ENCODE data around the gene BMP4.

Gene BMP4

DNA sequence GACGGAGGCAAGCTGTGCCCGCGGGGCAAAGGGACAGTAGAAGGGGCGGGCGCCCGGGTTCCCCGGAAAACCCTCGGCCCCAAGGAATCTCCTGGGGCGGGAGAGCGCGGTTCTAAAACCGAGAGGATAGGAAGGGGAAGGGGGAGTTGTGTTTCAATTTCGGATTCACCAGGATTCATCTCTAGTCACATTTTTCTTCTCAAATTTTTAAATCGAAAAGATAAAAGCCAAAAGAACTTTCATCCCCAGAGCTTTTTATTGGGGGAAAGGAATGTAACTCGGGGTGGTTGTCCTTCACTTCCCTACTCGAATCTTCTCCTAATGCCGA lies 1.4 kb downstream of the BMP4 start:
- peak overlapping the region in 1 of 2 experiments; percentile 35 for H3K4me3 ChIP-seq (ENCODE audit: low read depth in 1 of 2, low read length in 1 of 2)
- H3K36me3 ChIP-seq, result no peaks in the 10 kb centered on the region
- H3K9me3 ChIP-seq, result no peaks in the 10 kb centered on the region
- peaks cover 10 to 14% of the 10 kb centered on the region in 2 experiments for H3K4me1 ChIP-seq (ENCODE audit: control insufficient read depth in 1 of 2, insufficient read depth in 1 of 2, low read depth in 1 of 2, low read length in 1 of 2)
- no peak overlapping the region for H3K27ac ChIP-seq
- TF ChIP-seq, protein P1, sequence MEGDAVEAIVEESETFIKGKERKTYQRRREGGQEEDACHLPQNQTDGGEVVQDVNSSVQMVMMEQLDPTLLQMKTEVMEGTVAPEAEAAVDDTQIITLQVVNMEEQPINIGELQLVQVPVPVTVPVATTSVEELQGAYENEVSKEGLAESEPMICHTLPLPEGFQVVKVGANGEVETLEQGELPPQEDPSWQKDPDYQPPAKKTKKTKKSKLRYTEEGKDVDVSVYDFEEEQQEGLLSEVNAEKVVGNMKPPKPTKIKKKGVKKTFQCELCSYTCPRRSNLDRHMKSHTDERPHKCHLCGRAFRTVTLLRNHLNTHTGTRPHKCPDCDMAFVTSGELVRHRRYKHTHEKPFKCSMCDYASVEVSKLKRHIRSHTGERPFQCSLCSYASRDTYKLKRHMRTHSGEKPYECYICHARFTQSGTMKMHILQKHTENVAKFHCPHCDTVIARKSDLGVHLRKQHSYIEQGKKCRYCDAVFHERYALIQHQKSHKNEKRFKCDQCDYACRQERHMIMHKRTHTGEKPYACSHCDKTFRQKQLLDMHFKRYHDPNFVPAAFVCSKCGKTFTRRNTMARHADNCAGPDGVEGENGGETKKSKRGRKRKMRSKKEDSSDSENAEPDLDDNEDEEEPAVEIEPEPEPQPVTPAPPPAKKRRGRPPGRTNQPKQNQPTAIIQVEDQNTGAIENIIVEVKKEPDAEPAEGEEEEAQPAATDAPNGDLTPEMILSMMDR (IDR thresholded peaks at IDR 0.05), result no peak
- peaks cover 100% of the 10 kb centered on the region for H3K27me3 ChIP-seq

DNA sequence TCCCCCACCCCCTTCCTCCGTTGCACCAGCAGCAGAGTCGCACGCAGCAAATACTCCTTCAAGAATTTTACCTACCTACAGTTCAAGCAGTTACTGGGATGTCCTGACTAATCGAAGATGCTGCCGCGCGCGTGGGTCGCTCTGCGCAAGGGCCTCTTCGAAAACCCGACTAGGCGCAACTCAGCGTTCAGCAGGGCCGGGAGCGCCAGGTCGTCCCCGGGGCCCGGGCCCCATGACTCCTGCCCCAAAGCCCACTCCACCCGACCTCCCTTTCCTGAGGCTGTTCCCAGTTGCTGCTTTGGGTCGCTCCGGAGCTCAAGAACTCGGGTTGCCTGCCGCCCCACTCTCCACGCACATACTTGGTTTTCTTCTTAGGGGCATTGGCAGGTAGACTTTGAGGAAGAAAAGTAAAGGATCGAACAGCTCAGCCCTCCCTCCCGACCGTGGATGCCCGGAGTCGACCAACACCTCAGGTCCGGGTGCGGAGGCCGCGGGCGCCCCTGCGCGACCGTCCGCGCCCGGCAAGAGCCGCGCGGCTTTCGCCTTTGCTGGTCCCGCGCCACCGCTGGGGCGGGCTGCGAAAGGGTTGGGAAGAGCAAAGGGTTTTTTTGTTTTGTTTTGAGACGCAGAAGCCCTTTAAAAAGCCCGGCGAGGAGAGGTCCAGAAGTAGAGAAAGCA lies 1.9 kb downstream of the BMP4 start:
- Histone ChIP-seq H3K9me3 (no peaks in the 10 kb centered on the region), H3K27me3 (peaks cover 100% of the 10 kb centered on the region), H3K36me3 (no peaks in the 10 kb centered on the region), H3K4me1 (ENCODE audit: control insufficient read depth in 1 of 2, insufficient read depth in 1 of 2, low read depth in 1 of 2, low read length in 1 of 2) (peaks cover 10 to 14% of the 10 kb centered on the region in 2 experiments), H3K27ac (no peak overlapping the region), H3K4me3 (ENCODE audit: low read depth in 1 of 2, low read length in 1 of 2) (peak overlapping the region; percentile 12 to 35)
- TF ChIP-seq, protein P1 (IDR thresholded peaks at IDR 0.05), result no peak

DNA sequence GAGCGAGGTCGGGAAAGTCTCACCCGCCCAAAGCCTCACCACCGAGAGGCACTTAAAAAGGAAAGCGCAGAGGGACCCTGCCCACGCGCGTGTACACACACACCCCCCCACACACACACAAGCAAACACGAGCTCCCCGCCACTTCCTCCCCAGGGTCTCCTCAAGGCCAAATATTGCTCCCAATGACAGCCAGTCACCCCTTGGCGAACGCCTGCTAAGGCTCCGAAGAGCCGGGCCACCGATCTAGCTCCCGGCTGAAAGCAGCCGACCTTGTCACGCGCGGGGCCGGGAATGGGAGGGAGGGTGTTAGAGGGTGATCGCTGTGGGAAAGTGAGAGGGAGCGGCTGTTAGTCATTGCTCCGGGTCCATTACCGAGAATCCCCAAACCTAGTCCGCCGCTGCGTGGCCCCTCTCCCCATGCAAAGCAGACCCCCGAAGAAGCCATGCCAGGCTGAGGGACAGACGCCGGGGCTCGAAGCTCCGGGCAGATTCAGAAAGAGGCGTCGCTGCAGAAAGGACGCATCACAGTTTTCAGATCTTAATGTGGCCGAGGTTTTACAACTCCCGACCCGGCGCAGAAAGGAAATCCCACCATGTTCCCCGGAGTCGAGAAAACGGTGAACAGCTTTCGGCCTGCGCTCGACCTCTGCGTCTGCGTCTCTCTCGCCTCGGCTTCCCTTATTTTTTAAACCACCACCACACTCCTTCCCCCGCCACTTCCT lies 2.6 kb downstream of the BMP4 start:
- Histone ChIP-seq H3K4me1 (ENCODE audit: control insufficient read depth in 1 of 2, insufficient read depth in 1 of 2, low read depth in 1 of 2, low read length in 1 of 2) (peaks cover 10 to 14% of the 10 kb centered on the region in 2 experiments), H3K36me3 (no peaks in the 10 kb centered on the region), H3K4me3 (ENCODE audit: low read depth in 1 of 2, low read length in 1 of 2) (peak overlapping the region; percentile 12 to 35), H3K27ac (no peak overlapping the region), H3K9me3 (no peaks in the 10 kb centered on the region), H3K27me3 (peaks cover 100% of the 10 kb centered on the region)
- TF ChIP-seq, protein P1 (IDR thresholded peaks at IDR 0.05), result no peak

DNA sequence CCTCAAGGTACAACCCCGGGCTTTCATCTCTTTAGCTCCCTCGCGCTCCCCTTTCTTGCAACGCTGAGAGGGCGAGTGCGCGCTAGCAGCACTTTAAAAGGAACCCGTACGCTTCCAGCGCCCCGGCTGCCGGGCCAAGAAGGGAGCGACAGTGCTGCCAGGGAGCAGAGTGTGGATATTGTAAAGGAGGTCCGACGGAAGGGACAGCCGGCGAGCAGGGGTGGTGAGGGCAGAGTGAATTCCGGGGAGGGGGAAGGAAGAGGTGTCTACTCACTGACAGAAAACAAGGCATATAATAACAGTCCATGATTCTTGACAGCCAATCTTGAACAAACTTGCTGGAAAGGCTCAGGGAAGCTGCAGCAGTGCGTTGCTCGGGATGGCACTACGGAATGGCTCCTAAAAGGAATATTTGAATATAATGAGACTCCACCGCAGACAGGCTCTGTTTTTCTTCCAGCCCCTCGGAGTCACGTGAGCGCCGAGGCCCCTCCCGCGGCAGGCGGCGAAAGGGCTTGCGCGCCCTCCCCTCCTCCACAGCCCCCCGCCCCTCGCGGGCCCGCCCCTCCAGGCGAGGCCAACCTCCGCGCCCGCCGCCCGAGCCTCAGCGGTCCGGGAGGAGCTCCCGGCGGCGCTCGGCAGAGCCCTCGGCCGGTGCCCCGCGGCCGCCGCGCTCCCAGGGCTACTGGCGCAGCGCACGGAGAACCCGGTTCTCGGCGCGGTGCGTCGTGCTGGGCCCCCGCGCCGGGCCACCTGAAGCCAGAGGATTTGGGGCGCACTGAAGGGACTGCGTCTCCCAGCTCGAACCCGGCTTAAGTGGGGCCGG lies 3.4 kb downstream of the BMP4 start:
- H3K4me1 ChIP-seq (ENCODE audit: control insufficient read depth in 1 of 2, insufficient read depth in 1 of 2, low read depth in 1 of 2, low read length in 1 of 2), result peaks cover 10 to 14% of the 10 kb centered on the region in 2 experiments
- H3K27ac ChIP-seq, result no peak overlapping the region
- no peaks in the 10 kb centered on the region for H3K36me3 ChIP-seq
- TF ChIP-seq, protein P1 (IDR thresholded peaks at IDR 0.05), result no peak
- peak overlapping the region; percentile 12 to 35 for H3K4me3 ChIP-seq (ENCODE audit: low read depth in 1 of 2, low read length in 1 of 2)
- H3K9me3 ChIP-seq, result no peaks in the 10 kb centered on the region
- H3K27me3 ChIP-seq, result peaks cover 100% of the 10 kb centered on the region

DNA sequence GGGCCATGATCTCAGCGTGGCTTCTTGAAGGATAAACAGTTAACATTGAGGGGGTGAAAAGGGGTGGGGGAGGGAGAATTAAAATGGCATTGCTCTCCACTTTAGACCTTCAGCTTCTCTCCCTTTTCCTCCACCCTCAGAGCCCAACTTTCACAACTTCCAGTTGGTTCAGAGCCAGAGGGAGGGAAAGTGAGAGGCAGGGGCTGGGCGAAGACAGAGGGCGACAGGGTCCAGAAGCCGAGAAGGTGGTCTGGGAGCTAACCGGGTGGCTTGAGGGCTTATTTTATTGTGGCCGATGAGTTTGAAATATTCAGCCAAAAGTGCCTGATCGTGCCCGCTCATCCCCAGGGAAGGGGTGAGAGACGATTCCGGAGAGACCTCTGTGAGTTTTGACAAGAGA lies 4.1 kb downstream of the BMP4 start:
- Histone ChIP-seq H3K27ac (no peak overlapping the region), H3K9me3 (no peaks in the 10 kb centered on the region), H3K4me3 (ENCODE audit: low read depth in 1 of 2, low read length in 1 of 2) (no peak overlapping the region), H3K27me3 (peaks cover 100% of the 10 kb centered on the region), H3K36me3 (no peaks in the 10 kb centered on the region), H3K4me1 (ENCODE audit: control insufficient read depth in 1 of 2, insufficient read depth in 1 of 2, low read depth in 1 of 2, low read length in 1 of 2) (peaks cover 10 to 14% of the 10 kb centered on the region in 2 experiments)
- TF ChIP-seq, protein P1 (IDR thresholded peaks at IDR 0.05), result no peak

All from neutrophil (primary cell).